HG03378 (cell line): Measurements from ENCODE around the gene CREM.

ENCODE experiments used
- ATAC-seq: cut with Tn5 transposase; IDR thresholded peaks from one replicate; pipeline ENCODE4 v1.9.1; 2021; ENCODE audit warnings: mild to moderate bottlenecking, moderate library complexity; ENCODE audit not compliant: unreplicated experiment

The CREM gene

GRCh38 chr10:35133586-35133985 is 6.9 kb downstream of the CREM start:
- no peak for ATAC-seq

GRCh38 chr10:35135861-35136260 is 9.2 kb downstream of the CREM start:
- no peak for ATAC-seq

- ATAC-seq: peak; percentile 65
These were observed 9.7 kb downstream of the CREM start for GRCh38 chr10:35136263-35136815.

GRCh38 chr10:35140126-35140525 is 13.5 kb downstream of the CREM start:
- ATAC-seq: no peak

GRCh38 chr10:35140727-35141126 is 14.1 kb downstream of the CREM start:
- ATAC-seq: no peak

GRCh38 chr10:35150308-35150707 is 23.7 kb downstream of the CREM start:
- no peak for ATAC-seq

- ATAC-seq: no peak
These were observed 26.3 kb downstream of the CREM start for GRCh38 chr10:35152992-35153391.

- ATAC-seq: no peak
These were observed 27.1 kb downstream of the CREM start for GRCh38 chr10:35153716-35154115.

GRCh38 chr10:35160743-35161142 is 34.1 kb downstream of the CREM start:
- no peak for ATAC-seq

GRCh38 chr10:35161906-35162305 is 35.3 kb downstream of the CREM start:
- no peak for ATAC-seq

- no peak for ATAC-seq
These were observed 38.5 kb downstream of the CREM start for GRCh38 chr10:35165136-35165535.

- no peak for ATAC-seq
These were observed 39.2 kb downstream of the CREM start for GRCh38 chr10:35165811-35166210.

- ATAC-seq: no peak
These were observed 40.0 kb downstream of the CREM start for GRCh38 chr10:35166607-35167006.

GRCh38 chr10:35167342-35167741 is 40.7 kb downstream of the CREM start:
- no peak for ATAC-seq

- ATAC-seq: no peak
These were observed 45.5 kb downstream of the CREM start for GRCh38 chr10:35172146-35172545.

GRCh38 chr10:35172574-35172973 is 45.9 kb downstream of the CREM start:
- no peak for ATAC-seq

GRCh38 chr10:35178331-35178730 is 51.7 kb downstream of the CREM start:
- ATAC-seq: no peak

GRCh38 chr10:35182631-35183510 is 56.2 kb downstream of the CREM start:
- ATAC-seq: no peak

GRCh38 chr10:35184527-35185171 is 58.0 kb downstream of the CREM start:
- ATAC-seq: no peak

GRCh38 chr10:35185260-35186034 is 58.8 kb downstream of the CREM start:
- ATAC-seq: no peak

GRCh38 chr10:35188954-35189353 is 62.3 kb downstream of the CREM start:
- ATAC-seq: no peak
